GM12878 (cell line): ENCODE data around the gene ZNF527. TPM values are rescaled to one million over a fixed set of nuclear protein-coding genes. Genes with fewer than 3 reads are reported as not detected.

ENCODE experiments used
- BCL3 ChIP-seq: IDR thresholded peaks from 2 replicates; pipeline ENCODE4 v1.6.1; 2011; ENCODE audit warnings: borderline replicate concordance, low read depth, mild to moderate bottlenecking, moderate library complexity, low read length; ENCODE audit not compliant: insufficient read depth, poor library complexity, severe bottlenecking
- BRCA1 ChIP-seq: IDR thresholded peaks from 2 replicates; pipeline ENCODE4 v1.6.1; 2011; ENCODE audit warnings: low read depth, low read length, improper control_type of control experiment
- CBFB ChIP-seq: IDR thresholded peaks from 2 replicates; pipeline ENCODE4 v1.6.1; 2016; ENCODE audit warnings: antibody characterized with exemption, low read depth
- JUNB ChIP-seq: IDR thresholded peaks from 2 replicates; pipeline ENCODE4 v1.6.1; 2016; ENCODE audit warnings: antibody characterized with exemption, mild to moderate bottlenecking
- KAT2A ChIP-seq: conservative IDR thresholded peaks from 2 replicates; pipeline ENCODE4 v1.6.1; 2011; ENCODE audit warnings: low read depth, low read length; ENCODE audit not compliant: control insufficient read depth
- PAX5 ChIP-seq: IDR thresholded peaks from 2 replicates; pipeline ENCODE4 v1.6.1; 2011; ENCODE audit warnings: low read depth, low read length, borderline replicate concordance
- POLR2AphosphoS5 ChIP-seq: IDR thresholded peaks from 2 replicates; pipeline ENCODE4 v1.6.1; 2011; ENCODE audit warnings: mild to moderate bottlenecking, low read length, inconsistent platforms
- RAD51 ChIP-seq: fragments of 450-650 bp; IDR thresholded peaks from 2 replicates; pipeline ENCODE4 v1.6.1; 2016; ENCODE audit warnings: moderate library complexity, mild to moderate bottlenecking, inconsistent platforms
- RB1 ChIP-seq: fragments of 450-650 bp; formaldehyde crosslinking; IDR thresholded peaks from 2 replicates; pipeline ENCODE4 v1.6.1; 2017; ENCODE audit warnings: mild to moderate bottlenecking, borderline replicate concordance
- RELB ChIP-seq: fragments of 450-650 bp; IDR thresholded peaks from 2 replicates; pipeline ENCODE4 v1.6.1; 2017; ENCODE audit warnings: low read depth, mild to moderate bottlenecking, moderate library complexity
- SP1 ChIP-seq: IDR thresholded peaks from one replicate; pipeline ENCODE4 v1.6.1; 2011; ENCODE audit warnings: low read depth, low read length
- TCF12 ChIP-seq: IDR thresholded peaks from 2 replicates; pipeline ENCODE4 v1.6.1; 2011; ENCODE audit warnings: low read depth, mild to moderate bottlenecking, low read length
- TCF3 ChIP-seq: IDR thresholded peaks from 2 replicates; pipeline ENCODE4 v1.6.1; 2012; ENCODE audit warnings: low read depth, mild to moderate bottlenecking, low read length, borderline replicate concordance; ENCODE audit not compliant: insufficient read depth
- USF1 ChIP-seq: IDR thresholded peaks from 2 replicates; pipeline ENCODE4 v1.6.1; 2011; ENCODE audit warnings: borderline replicate concordance, low read depth, mild to moderate bottlenecking, moderate library complexity, mixed read lengths, low read length; ENCODE audit not compliant: insufficient read depth; ENCODE audit errors: extremely low read length
- ZBTB40 ChIP-seq: fragments of 450-650 bp; IDR thresholded peaks from 2 replicates; pipeline ENCODE4 v1.6.1; 2016; ENCODE audit warnings: mild to moderate bottlenecking, moderate library complexity, borderline replicate concordance
- ZNF274 ChIP-seq: IDR thresholded peaks from one replicate; pipeline ENCODE4 v1.8.0; 2011; ENCODE audit not compliant: insufficient read length, insufficient read depth
- ZNF592 ChIP-seq: fragments of 450-650 bp; IDR thresholded peaks from 2 replicates; pipeline ENCODE4 v1.6.1; 2017; ENCODE audit warnings: mild to moderate bottlenecking, moderate library complexity
- polyA plus RNA-seq, 11 experiments: library from polyadenylated mRNA; depleted of rRNA in 4 of 11; unstranded in 6 of 11; stranded (reverse) in 5 of 11; fragments of >200 nt; fragmentation: Nextera tagmentation in 4 of 11; fragmentation: Illumina TruSeq in 1 of 11; extraction: Ambion mirVana in 4 of 11; extraction: Trizol in 1 of 11; gene quantifications; 1 replicate in 1 of 11; 2 replicates in 10 of 11; pipeline versions ENCODE4 v1.2.1 to v1.2.3, GENCODE V29; 2011 to 2016; ENCODE audit warnings: inconsistent platforms in 2 of 11, missing spikeins in 2 of 11, low read depth in 1 of 11
- total RNA-seq, 4 experiments: library from RNA; depleted of rRNA in 3 of 4; stranded (reverse); fragments of >200 nt in 3 of 4; fragmentation: Illumina TruSeq in 1 of 4; extraction: Trizol in 1 of 4; gene quantifications; 2 replicates each; pipeline versions ENCODE4 v1.2.1 to v1.2.3, GENCODE V29; 2013 to 2021

The ZNF527 gene
- total and polyA plus RNA-seq, 10 of the 15 experiments (the other 5 are each of a cell fraction or from before 2014, with no cell fraction given), result 2.0 to 5.6 (median 3.6) TPM

- peak; percentile 12 for TF ChIP-seq CBFB
- no peak for TF ChIP-seq JUNB
- peak; percentile 66 for TF ChIP-seq BRCA1
- TF ChIP-seq SP1, result no peak
- no peak for TF ChIP-seq RELB
- no peak for TF ChIP-seq ZNF274
- peak; percentile 81 for TF ChIP-seq POLR2AphosphoS5
- no peak; the same call in 1 of the 2 replicates for TF ChIP-seq PAX5
- TF ChIP-seq RB1, result no peak; the same call in 1 of the 2 replicates
- TF ChIP-seq RAD51, result no peak
- TF ChIP-seq BCL3, result peak; percentile 3
- TF ChIP-seq KAT2A, result no peak
- peak; percentile 53; the same call in 1 of the 2 replicates for TF ChIP-seq ZBTB40
- peak; percentile 36 for TF ChIP-seq USF1
- no peak for TF ChIP-seq ZNF592
- TF ChIP-seq TCF3, result no peak
- TF ChIP-seq TCF12, result peak; percentile 8; the same call in 1 of the 2 replicates
These were observed at the start of gene ZNF527 (continued) for GRCh38 chr19:37370880-37371661.
